Measurements from ENCODE around the gene PAX2. TPM values are rescaled to one million over a fixed set of nuclear protein-coding genes. Genes with fewer than 3 reads are reported as not detected.

Gene PAX2
- total RNA-seq, 1 experiment from 2014 or later: 0.45 TPM

- ChIA-PET CTCF (interaction anchor here (0.9 kb wide), 1 partner anchor 76 kb away, joined by 5 read pairs; no protein-coding TSS in a partner anchor), POLR2A (no interaction called here)
- TF ChIP-seq, protein P1, sequence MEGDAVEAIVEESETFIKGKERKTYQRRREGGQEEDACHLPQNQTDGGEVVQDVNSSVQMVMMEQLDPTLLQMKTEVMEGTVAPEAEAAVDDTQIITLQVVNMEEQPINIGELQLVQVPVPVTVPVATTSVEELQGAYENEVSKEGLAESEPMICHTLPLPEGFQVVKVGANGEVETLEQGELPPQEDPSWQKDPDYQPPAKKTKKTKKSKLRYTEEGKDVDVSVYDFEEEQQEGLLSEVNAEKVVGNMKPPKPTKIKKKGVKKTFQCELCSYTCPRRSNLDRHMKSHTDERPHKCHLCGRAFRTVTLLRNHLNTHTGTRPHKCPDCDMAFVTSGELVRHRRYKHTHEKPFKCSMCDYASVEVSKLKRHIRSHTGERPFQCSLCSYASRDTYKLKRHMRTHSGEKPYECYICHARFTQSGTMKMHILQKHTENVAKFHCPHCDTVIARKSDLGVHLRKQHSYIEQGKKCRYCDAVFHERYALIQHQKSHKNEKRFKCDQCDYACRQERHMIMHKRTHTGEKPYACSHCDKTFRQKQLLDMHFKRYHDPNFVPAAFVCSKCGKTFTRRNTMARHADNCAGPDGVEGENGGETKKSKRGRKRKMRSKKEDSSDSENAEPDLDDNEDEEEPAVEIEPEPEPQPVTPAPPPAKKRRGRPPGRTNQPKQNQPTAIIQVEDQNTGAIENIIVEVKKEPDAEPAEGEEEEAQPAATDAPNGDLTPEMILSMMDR (IDR thresholded peaks at IDR 0.05; ENCODE audit: insufficient read depth in 1 of 2, low read depth in 1 of 2, low read length in 1 of 2, severe bottlenecking in 1 of 2, unreplicated experiment in 1 of 2): no peak
- no peak for DNase-seq
- peaks cover 39% of the 10 kb centered on the region for H3K27me3 Mint-ChIP-seq (ENCODE audit: insufficient read depth, unreplicated experiment)
- no peaks in the 10 kb centered on the region for H3K9me3 Mint-ChIP-seq (ENCODE audit: unreplicated experiment)
- Histone ChIP-seq H3K4me1 (no peaks in the 10 kb centered on the region), H3K4me3 (ENCODE audit: low read depth, low read length) (no peak overlapping the region), H3K27me3 (replicated peaks; ENCODE audit: control insufficient read depth, insufficient read depth, low read length) (peaks cover 11% of the 10 kb centered on the region), H3K36me3 (ENCODE audit: control insufficient read depth, insufficient read depth, low read length) (no peaks in the 10 kb centered on the region), H3K9me3 (no peaks in the 10 kb centered on the region)
- intact Hi-C loops (cut with micrococcal nuclease; ENCODE audit: unreplicated experiment): no loop called here
- BruUV-seq (replicated peaks): no TSS peak
- H3K4me1 Mint-ChIP-seq (ENCODE audit: low read depth, unreplicated experiment): peaks cover 10% of the 10 kb centered on the region
- no peak overlapping the region for H3K4me3 Mint-ChIP-seq (ENCODE audit: unreplicated experiment)
- H3K36me3 Mint-ChIP-seq (ENCODE audit: insufficient read depth, unreplicated experiment): no peaks in the 10 kb centered on the region
- H3K27ac Mint-ChIP-seq (ENCODE audit: unreplicated experiment): no peak overlapping the region
Measured at GRCh38 chr10:100750291-100751210, 5.2 kb downstream of the PAX2 start.

GRCh38 chr10:100751211-100751933 is 6.0 kb downstream of the PAX2 start:
- Mint-ChIP-seq H3K36me3 (ENCODE audit: insufficient read depth, unreplicated experiment) (no peaks in the 10 kb centered on the region), H3K4me3 (ENCODE audit: unreplicated experiment) (no peak overlapping the region), H3K4me1 (ENCODE audit: low read depth, unreplicated experiment) (peaks cover 5% of the 10 kb centered on the region), H3K9me3 (ENCODE audit: unreplicated experiment) (no peaks in the 10 kb centered on the region), H3K27ac (ENCODE audit: unreplicated experiment) (no peak overlapping the region), H3K27me3 (ENCODE audit: insufficient read depth, unreplicated experiment) (peaks cover 39% of the 10 kb centered on the region)
- TF ChIP-seq, protein P1 (IDR thresholded peaks at IDR 0.05; ENCODE audit: insufficient read depth in 1 of 2, low read depth in 1 of 2, low read length in 1 of 2, severe bottlenecking in 1 of 2, unreplicated experiment in 1 of 2): no peak
- BruUV-seq (replicated peaks): no TSS peak
- peaks cover 11% of the 10 kb centered on the region for H3K27me3 ChIP-seq (replicated peaks; ENCODE audit: control insufficient read depth, insufficient read depth, low read length)
- intact Hi-C loops (cut with micrococcal nuclease; ENCODE audit: unreplicated experiment): no loop called here
- no peaks in the 10 kb centered on the region for H3K9me3 ChIP-seq
- ChIA-PET POLR2A (no interaction called here), CTCF (interaction anchor here (0.9 to 1.4 kb wide), 2 partner anchors 75 to 127 kb away, joined by 4 to 5 read pairs; no protein-coding TSS in a partner anchor)
- no peaks in the 10 kb centered on the region for H3K36me3 ChIP-seq (ENCODE audit: control insufficient read depth, insufficient read depth, low read length)
- H3K4me3 ChIP-seq (ENCODE audit: low read depth, low read length): no peak overlapping the region
- DNase-seq: no peak
- H3K4me1 ChIP-seq: no peaks in the 10 kb centered on the region

GRCh38 chr10:100755821-100756220 is 10.4 kb downstream of the PAX2 start:
- no TSS peak for BruUV-seq (replicated peaks)
- no peaks in the 10 kb centered on the region for H3K9me3 ChIP-seq
- Mint-ChIP-seq H3K36me3 (ENCODE audit: insufficient read depth, unreplicated experiment) (no peaks in the 10 kb centered on the region), H3K4me1 (ENCODE audit: low read depth, unreplicated experiment) (no peaks in the 10 kb centered on the region), H3K27me3 (ENCODE audit: insufficient read depth, unreplicated experiment) (peaks cover 46% of the 10 kb centered on the region), H3K9me3 (ENCODE audit: unreplicated experiment) (no peaks in the 10 kb centered on the region), H3K4me3 (ENCODE audit: unreplicated experiment) (no peak overlapping the region), H3K27ac (ENCODE audit: unreplicated experiment) (no peak overlapping the region)
- DNase-seq: no peak
- CTCF ChIA-PET: no interaction called here
- H3K4me3 ChIP-seq (ENCODE audit: low read depth, low read length): no peak overlapping the region
- POLR2A ChIA-PET: no interaction called here
- no peaks in the 10 kb centered on the region for H3K36me3 ChIP-seq (ENCODE audit: control insufficient read depth, insufficient read depth, low read length)
- H3K4me1 ChIP-seq: no peaks in the 10 kb centered on the region
- peaks cover 7% of the 10 kb centered on the region for H3K27me3 ChIP-seq (replicated peaks; ENCODE audit: control insufficient read depth, insufficient read depth, low read length)
- TF ChIP-seq, protein P1 (IDR thresholded peaks at IDR 0.05; ENCODE audit: insufficient read depth in 1 of 2, low read depth in 1 of 2, low read length in 1 of 2, severe bottlenecking in 1 of 2, unreplicated experiment in 1 of 2): no peak
- intact Hi-C loops (cut with micrococcal nuclease; ENCODE audit: unreplicated experiment): no loop called here

All from Caco-2 (cell line).